ENCODE measurements around the gene SPSB2.
"Not testable (repeated sequence)": the region's sequence is repeated elsewhere in the genome, so short reads cannot be mapped to it uniquely, and the experiment has no call there.

- not testable (repeated sequence) for TF ChIP-seq CTCF, EP300 (IDR thresholded peaks at IDR 0.05)
Observed at GRCh38 chr12:6865307-6865706, 7.8 kb downstream of the SPSB2 start.

Data from suprapubic skin (tissue), 3 donors.